ENCODE results near the gene YBEY.

DNA sequence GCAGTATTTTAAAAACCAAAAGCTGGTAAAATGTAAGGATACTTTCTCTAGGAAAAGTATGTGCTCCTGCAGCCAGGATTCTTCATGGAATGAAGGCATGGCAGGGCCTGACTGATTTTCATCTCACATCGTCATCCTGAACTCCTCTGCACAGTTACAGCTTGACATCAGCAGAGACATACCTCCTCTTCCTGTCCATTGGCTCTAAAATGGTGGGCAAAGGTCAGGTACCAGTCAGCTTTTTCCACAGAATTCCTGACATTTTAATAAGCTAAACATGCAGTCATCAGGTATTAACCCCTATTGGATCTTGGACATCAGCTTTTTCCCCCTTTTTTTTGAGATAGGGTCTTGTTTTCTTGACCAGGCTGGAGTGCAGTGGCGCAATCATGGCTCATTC is 43.7 kb downstream of the YBEY start:
- TF ChIP-seq, protein P1, sequence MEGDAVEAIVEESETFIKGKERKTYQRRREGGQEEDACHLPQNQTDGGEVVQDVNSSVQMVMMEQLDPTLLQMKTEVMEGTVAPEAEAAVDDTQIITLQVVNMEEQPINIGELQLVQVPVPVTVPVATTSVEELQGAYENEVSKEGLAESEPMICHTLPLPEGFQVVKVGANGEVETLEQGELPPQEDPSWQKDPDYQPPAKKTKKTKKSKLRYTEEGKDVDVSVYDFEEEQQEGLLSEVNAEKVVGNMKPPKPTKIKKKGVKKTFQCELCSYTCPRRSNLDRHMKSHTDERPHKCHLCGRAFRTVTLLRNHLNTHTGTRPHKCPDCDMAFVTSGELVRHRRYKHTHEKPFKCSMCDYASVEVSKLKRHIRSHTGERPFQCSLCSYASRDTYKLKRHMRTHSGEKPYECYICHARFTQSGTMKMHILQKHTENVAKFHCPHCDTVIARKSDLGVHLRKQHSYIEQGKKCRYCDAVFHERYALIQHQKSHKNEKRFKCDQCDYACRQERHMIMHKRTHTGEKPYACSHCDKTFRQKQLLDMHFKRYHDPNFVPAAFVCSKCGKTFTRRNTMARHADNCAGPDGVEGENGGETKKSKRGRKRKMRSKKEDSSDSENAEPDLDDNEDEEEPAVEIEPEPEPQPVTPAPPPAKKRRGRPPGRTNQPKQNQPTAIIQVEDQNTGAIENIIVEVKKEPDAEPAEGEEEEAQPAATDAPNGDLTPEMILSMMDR (IDR thresholded peaks at IDR 0.05; ENCODE audit: insufficient read depth, low read length, poor library complexity, severe bottlenecking) = no peak
- no peak for TF ChIP-seq EZH2phosphoT487 (conservative IDR thresholded peaks at IDR 0.05; ENCODE audit: low read length)
